Panc1 (cell line): ENCODE measurements around the gene DSG1. TPM values are rescaled to one million over a fixed set of nuclear protein-coding genes. Genes with fewer than 3 reads are reported as not detected.

Experiments used
- ATAC-seq: fragments of 200-7000 bp; cut with Tn5 transposase; 2 replicates; pipeline ENCODE4 v1.9.1; 2020; ENCODE audit warnings: mild to moderate bottlenecking, moderate library complexity
- BruUV-seq: library from RNA; stranded (reverse); fragments of 400-500 nt; replicated peaks from 2 replicates; lab custom pipeline; 2021; lab: Mats Ljungman, UMichigan
- CTCF ChIA-PET: fragments of 300-600 bp; sonication (Branson Sonifier 250); formaldehyde crosslinking; loops from one replicate; lab custom pipeline; 2022; ENCODE audit warnings: antibody characterized with exemption; lab: Charles Lee
- POLR2A ChIA-PET: fragments of 300-600 bp; sonication (Branson Sonifier 250); formaldehyde crosslinking; loops from one replicate; lab custom pipeline; 2022; ENCODE audit warnings: antibody characterized with exemption; lab: Charles Lee
- DNase-seq: peaks from one replicate; pipeline ENCODE4 v3.0.0-alpha.2; 2010; ENCODE audit warnings: low read depth, low spot score
- H3K27ac ChIP-seq: 2 replicates; pipeline ENCODE4 v1.5.1; 2011; ENCODE audit warnings: mild to moderate bottlenecking, low read length, inconsistent platforms
- H3K27me3 ChIP-seq: fragments of 200-500 bp; sonication (Bioruptor generic); 2 replicates; pipeline ENCODE4 v1.6.0; 2014; ENCODE audit warnings: low read length, inconsistent platforms; ENCODE audit not compliant: control insufficient read depth, insufficient read depth
- H3K36me3 ChIP-seq: fragments of 200-500 bp; sonication (Bioruptor generic); 2 replicates; pipeline ENCODE4 v1.5.1; 2014; ENCODE audit warnings: inconsistent platforms, mild to moderate bottlenecking, low read length, moderate library complexity; ENCODE audit not compliant: control insufficient read depth, insufficient read depth
- H3K4me1 ChIP-seq: 2 replicates; pipeline ENCODE4 v1.5.1; 2011; ENCODE audit warnings: inconsistent platforms, mild to moderate bottlenecking, low read length, moderate library complexity; ENCODE audit not compliant: control insufficient read depth, insufficient read depth
- H3K4me3 ChIP-seq, 2 experiments: 2 replicates each; pipeline ENCODE4 v1.5.1; 2011 to 2012; ENCODE audit warnings: low read depth in 2 of 2, low read length in 2 of 2, mild to moderate bottlenecking in 2 of 2, inconsistent platforms in 1 of 2, moderate library complexity in 1 of 2
- H3K9me3 ChIP-seq: fragments of 200-500 bp; sonication (Bioruptor generic); 2 replicates; pipeline ENCODE4 v1.5.1; 2014; ENCODE audit warnings: low read depth, mild to moderate bottlenecking, inconsistent platforms, low read length, moderate library complexity; ENCODE audit not compliant: control insufficient read depth, insufficient read depth
- CTCF ChIP-seq: fragments of 450-650 bp; IDR thresholded peaks from 2 replicates; pipeline ENCODE4 v1.5.1; 2017; ENCODE audit warnings: mild to moderate bottlenecking
- POLR2AphosphoS5 ChIP-seq: IDR thresholded peaks from 2 replicates; pipeline ENCODE4 v1.6.1; 2012; ENCODE audit warnings: mild to moderate bottlenecking, low read depth, low read length, moderate library complexity
- REST ChIP-seq, 2 experiments: IDR thresholded peaks; 2 replicates each; pipeline ENCODE4 v1.6.1; 2011 to 2012; ENCODE audit warnings: low read depth in 2 of 2, control low read depth in 1 of 2, low read length in 1 of 2, mild to moderate bottlenecking in 1 of 2, moderate library complexity in 1 of 2; ENCODE audit not compliant: insufficient read depth in 1 of 2
- SIN3A ChIP-seq: IDR thresholded peaks from 2 replicates; pipeline ENCODE4 v1.6.1; 2012; ENCODE audit warnings: low read depth, mild to moderate bottlenecking, low read length, moderate library complexity, borderline replicate concordance; ENCODE audit not compliant: insufficient read depth
- TCF7L2 ChIP-seq: IDR thresholded peaks from 2 replicates; pipeline ENCODE4 v1.6.1; 2011; ENCODE audit warnings: mild to moderate bottlenecking, low read depth, low read length, inconsistent platforms
- in situ Hi-C: cut with HindIII; loops from 2 replicates; pipeline ENCODE4 v1.10.0; 2016; ENCODE audit warnings: low sequenced_read_pairs, low pct_unique_long_range_greater_than_20kb
- intact Hi-C: fragments of 100-400 bp; cut with micrococcal nuclease; formaldehyde crosslinking; loops from one replicate; pipeline ENCODE4 v1.10.0; 2022; ENCODE audit not compliant: unreplicated experiment
- total RNA-seq: library from RNA; stranded (reverse); gene quantifications from one replicate; pipeline ENCODE4 v1.2.1, GENCODE V29; 2021; ENCODE audit not compliant: unreplicated experiment

DSG1 gene
- total RNA-seq, 1 experiment from 2014 or later, result not detected

GRCh38 chr18:31273812-31274527, 44.0 kb upstream of the DSG1 start:
- Histone ChIP-seq H3K36me3 (no peaks in the 10 kb centered on the region), H3K4me3 (no peak overlapping the region), H3K27ac (no peak overlapping the region), H3K9me3 (no peaks in the 10 kb centered on the region), H3K27me3 (no peaks in the 10 kb centered on the region), H3K4me1 (no peaks in the 10 kb centered on the region)
- intact Hi-C loops (no loop called here), in situ Hi-C loops (no loop called here)
- ChIA-PET POLR2A (no interaction called here), CTCF (no interaction called here)
- BruUV-seq, result no TSS peak
- DNase-seq (no peak), ATAC-seq (no peak)
- TF ChIP-seq POLR2AphosphoS5 (no peak), CTCF (no peak), SIN3A (no peak), REST (IDR thresholded peaks at IDR 0.05; ENCODE audit: insufficient read depth in 1 of 2, low read depth in 2 of 2, low read length in 1 of 2) (no peak), TCF7L2 (no peak)

- ChIA-PET POLR2A (no interaction called here), CTCF (no interaction called here)
- no peak for DNase-seq
- no peak for TF ChIP-seq CTCF
- no peak for TF ChIP-seq REST (IDR thresholded peaks at IDR 0.05; ENCODE audit: insufficient read depth in 1 of 2, low read depth in 2 of 2, low read length in 1 of 2)
- no peak for TF ChIP-seq POLR2AphosphoS5
- no peak for TF ChIP-seq TCF7L2
- no peak for TF ChIP-seq SIN3A
- H3K9me3 ChIP-seq, result no peaks in the 10 kb centered on the region
- no peak overlapping the region for H3K4me3 ChIP-seq
- no TSS peak for BruUV-seq
- no peaks in the 10 kb centered on the region for H3K27me3 ChIP-seq
- H3K27ac ChIP-seq, result no peak overlapping the region
- in situ Hi-C loops (no loop called here), intact Hi-C loops (no loop called here)
- H3K4me1 ChIP-seq, result no peaks in the 10 kb centered on the region
- no peak for ATAC-seq
- H3K36me3 ChIP-seq, result no peaks in the 10 kb centered on the region
Measured at GRCh38 chr18:31274931-31275330, 43.0 kb upstream of the DSG1 start.
